ENCODE measurements around the gene SH3RF1.

DNA sequence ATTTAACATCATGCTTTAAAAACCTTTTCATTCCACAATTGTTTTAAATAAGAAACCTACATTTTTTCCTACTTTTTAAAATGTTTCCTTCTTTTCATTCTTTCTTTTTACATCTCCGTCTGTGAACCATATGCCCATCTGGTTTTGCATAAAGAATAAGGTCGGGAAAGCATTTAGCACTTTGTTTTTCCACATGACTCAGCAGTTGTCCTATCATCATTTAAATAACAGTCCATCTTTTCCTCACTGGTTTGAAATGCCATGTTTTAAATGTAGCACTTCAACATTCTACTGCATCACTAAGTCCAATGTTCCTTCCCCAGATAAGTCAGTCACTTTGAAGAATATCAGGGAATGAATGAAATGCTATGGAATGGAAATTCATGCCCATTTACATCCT, 128.4 kb downstream of the SH3RF1 start:
- TF ChIP-seq POLR2A (IDR thresholded peaks at IDR 0.05; ENCODE audit: low read depth, low read length): no peak
- no peak for TF ChIP-seq POLR2AphosphoS5 (IDR thresholded peaks at IDR 0.05; ENCODE audit: low read depth, low read length)
- no peak for TF ChIP-seq TAF1 (IDR thresholded peaks at IDR 0.05; ENCODE audit: low read depth, low read length)

All from GM12891 (cell line).